NT2/D1 (cell line): Measurements from ENCODE around the gene KLF6.

Experiments
- YY1 ChIP-seq: IDR thresholded peaks from 2 replicates; pipeline ENCODE4 v1.6.1; 2011; ENCODE audit not compliant: insufficient read length, insufficient read depth
- ZNF274 ChIP-seq: IDR thresholded peaks from 2 replicates; pipeline ENCODE4 v1.6.1; 2011; ENCODE audit warnings: mild to moderate bottlenecking, low read depth, low read length

- no peak for TF ChIP-seq ZNF274
- TF ChIP-seq YY1 = no peak
Measured at GRCh38 chr10:3811291-3811870, 26.4 kb upstream of the KLF6 start.
